ENCODE results near the gene NPFF.

GRCh38 chr12:53515291-53515680 is 8.0 kb upstream of the NPFF start:
- no peak for TF ChIP-seq CREB1 (IDR thresholded peaks at IDR 0.05; ENCODE audit: low read depth)
- no peak for TF ChIP-seq TAF1 (IDR thresholded peaks at IDR 0.05; ENCODE audit: low read depth)
